MM.1S (cell line): ENCODE measurements around the gene VAX1.
"Not testable (repeated sequence)": the region's sequence is repeated elsewhere in the genome, so short reads cannot be mapped to it uniquely, and the experiment has no call there.

ENCODE experiments used
- DNase-seq: peaks from one replicate; pipeline ENCODE4 v3.0.0-alpha.2; 2015
- H2AFZ ChIP-seq: fragments of 300-600 bp; sonication (generic); 2 replicates; pipeline ENCODE4 v1.6.0; 2016; ENCODE audit warnings: antibody characterized with exemption, low read length
- H3F3A ChIP-seq: fragments of 300-600 bp; sonication (generic); 2 replicates; pipeline ENCODE4 v1.6.1; 2016; ENCODE audit warnings: mild to moderate bottlenecking, antibody characterized with exemption, low read length, moderate library complexity, mixed read lengths; ENCODE audit not compliant: insufficient read depth
- H3K27ac ChIP-seq: fragments of 300-600 bp; sonication (generic); 2 replicates; pipeline ENCODE4 v1.5.1; 2016; ENCODE audit warnings: mild to moderate bottlenecking, low read length
- H3K27me3 ChIP-seq: fragments of 300-600 bp; sonication (generic); replicated peaks from 2 replicates; pipeline ENCODE4 v1.6.0; 2016; ENCODE audit warnings: low read length; ENCODE audit not compliant: insufficient read depth
- H3K36me3 ChIP-seq: fragments of 300-600 bp; sonication (generic); replicated peaks from 2 replicates; pipeline ENCODE4 v1.6.1; 2016; ENCODE audit warnings: mild to moderate bottlenecking, low read length, mixed read lengths; ENCODE audit not compliant: insufficient read depth
- H3K4me1 ChIP-seq: fragments of 300-600 bp; sonication (generic); 2 replicates; pipeline ENCODE4 v1.6.1; 2016; ENCODE audit warnings: low read length, mixed read lengths
- H3K4me2 ChIP-seq: fragments of 300-600 bp; sonication (generic); 2 replicates; pipeline ENCODE4 v1.6.0; 2016; ENCODE audit warnings: low read depth, low read length
- H3K4me3 ChIP-seq: fragments of 300-600 bp; sonication (generic); 2 replicates; pipeline ENCODE4 v1.5.1; 2016; ENCODE audit warnings: low read length, mixed read lengths
- H3K79me2 ChIP-seq: fragments of 300-600 bp; sonication (generic); 2 replicates; pipeline ENCODE4 v1.6.1; 2016; ENCODE audit warnings: mixed run types, low read length, mixed read lengths
- H3K9ac ChIP-seq: fragments of 300-600 bp; sonication (generic); 2 replicates; pipeline ENCODE4 v1.6.1; 2016; ENCODE audit warnings: low read length, mixed read lengths
- H3K9me2 ChIP-seq: fragments of 300-600 bp; sonication (generic); replicated peaks from 2 replicates; pipeline ENCODE4 v1.6.1; 2016; ENCODE audit warnings: mild to moderate bottlenecking, low read length, mixed read lengths; ENCODE audit not compliant: insufficient read depth
- H3K9me3 ChIP-seq: fragments of 300-600 bp; sonication (generic); replicated peaks from 2 replicates; pipeline ENCODE4 v1.6.1; 2016; ENCODE audit warnings: mild to moderate bottlenecking, low read length, mixed read lengths; ENCODE audit not compliant: insufficient read depth
- H4K20me1 ChIP-seq: fragments of 300-600 bp; sonication (generic); 2 replicates; pipeline ENCODE4 v1.6.1; 2016; ENCODE audit warnings: mild to moderate bottlenecking, low read length, moderate library complexity, mixed read lengths; ENCODE audit not compliant: insufficient read depth
- CTCF ChIP-seq: fragments of 300-600 bp; sonication (generic); IDR thresholded peaks from 2 replicates; pipeline ENCODE4 v1.5.1; 2016; ENCODE audit warnings: antibody characterized with exemption, low read length, mixed read lengths
- EZH2 ChIP-seq: fragments of 300-600 bp; sonication (generic); optimal IDR thresholded peaks from 2 replicates; pipeline ENCODE3; 2017; ENCODE audit warnings: low read depth, mild to moderate bottlenecking, antibody characterized with exemption, low read length, mixed read lengths
- EZH2phosphoT487 ChIP-seq: fragments of 300-600 bp; sonication (generic); IDR thresholded peaks from 2 replicates; pipeline ENCODE4 v1.6.1; 2018; ENCODE audit warnings: antibody characterized with exemption, low read length

The VAX1 gene

GRCh38 chr10:117131376-117132327 is 6.4 kb downstream of the VAX1 start:
- Histone ChIP-seq H3K9ac (no peak overlapping the region), H3K79me2 (no peaks in the 10 kb centered on the region), H3K27me3 (peaks cover 21% of the 10 kb centered on the region), H3K4me2 (no peak overlapping the region), H3K9me2 (no peaks in the 10 kb centered on the region), H4K20me1 (no peaks in the 10 kb centered on the region), H3K36me3 (no peaks in the 10 kb centered on the region), H2AFZ (no peak overlapping the region), H3K27ac (no peak overlapping the region), H3K4me1 (no peaks in the 10 kb centered on the region), H3K4me3 (no peak overlapping the region), H3F3A (no peaks in the 10 kb centered on the region), H3K9me3 (no peaks in the 10 kb centered on the region)
- TF ChIP-seq EZH2 (no peak), CTCF (no peak), EZH2phosphoT487 (no peak)
- DNase-seq: no peak

GRCh38 chr10:117130862-117131375 is 7.2 kb downstream of the VAX1 start:
- no peak overlapping the region for H2AFZ ChIP-seq
- H3K9me3 ChIP-seq: no peaks in the 10 kb centered on the region
- no peaks in the 10 kb centered on the region for H3K36me3 ChIP-seq
- H3K4me3 ChIP-seq: no peak overlapping the region
- H3K9ac ChIP-seq: no peak overlapping the region
- TF ChIP-seq EZH2phosphoT487 (no peak), CTCF (no peak), EZH2 (no peak)
- H3K4me2 ChIP-seq: no peak overlapping the region
- no peaks in the 10 kb centered on the region for H3K4me1 ChIP-seq
- no peaks in the 10 kb centered on the region for H3K79me2 ChIP-seq
- H3F3A ChIP-seq: no peaks in the 10 kb centered on the region
- H3K27me3 ChIP-seq: peaks cover 21% of the 10 kb centered on the region
- no peak for DNase-seq
- no peak overlapping the region for H3K27ac ChIP-seq
- H4K20me1 ChIP-seq: no peaks in the 10 kb centered on the region
- H3K9me2 ChIP-seq: no peaks in the 10 kb centered on the region

- Histone ChIP-seq H3K9me2 (no peaks in the 10 kb centered on the region), H4K20me1 (no peaks in the 10 kb centered on the region), H2AFZ (no peak overlapping the region), H3K4me2 (no peak overlapping the region), H3K27me3 (peaks cover 21% of the 10 kb centered on the region), H3F3A (no peaks in the 10 kb centered on the region), H3K36me3 (no peaks in the 10 kb centered on the region), H3K9ac (no peak overlapping the region), H3K4me1 (no peaks in the 10 kb centered on the region), H3K79me2 (no peaks in the 10 kb centered on the region), H3K9me3 (no peaks in the 10 kb centered on the region), H3K4me3 (no peak overlapping the region), H3K27ac (no peak overlapping the region)
- no peak for DNase-seq
- no peak for TF ChIP-seq EZH2
- TF ChIP-seq CTCF: no peak
- TF ChIP-seq EZH2phosphoT487: no peak
These were observed 7.7 kb downstream of the VAX1 start for GRCh38 chr10:117130346-117130745.

- not testable (repeated sequence) for H3K36me3 ChIP-seq, H3K9ac ChIP-seq, DNase-seq, H3K4me3 ChIP-seq, H3K4me2 ChIP-seq, H3K27me3 ChIP-seq, H3K27ac ChIP-seq, H3K9me2 ChIP-seq, H3K4me1 ChIP-seq, H3F3A ChIP-seq, H2AFZ ChIP-seq, H3K9me3 ChIP-seq, H3K79me2 ChIP-seq, H4K20me1 ChIP-seq
These were observed 11.4 kb downstream of the VAX1 start for GRCh38 chr10:117126645-117127044.
